NOMO-1 treated with dmso at 0.1 percent for 144 hours (cell line): ENCODE data around the gene FPR3.
"Not testable (repeated sequence)": the region's sequence is repeated elsewhere in the genome, so short reads cannot be mapped to it uniquely, and the experiment has no call there.

Source experiments
- DNase-seq: peaks from one replicate; lab custom pipeline; 2025; ENCODE audit not compliant: unreplicated experiment; lab: John Stamatoyannopoulos, UW

FPR3 gene

GRCh38 chr19:51794885-51795490 lies at the start of gene FPR3:
Gene FPR3, plus strand, starts transcription at chr19:51795157. Its CDS starts 28,592 bp downstream, at chr19:51823749.
- DNase-seq = no peak

- no peak for DNase-seq
Measured at GRCh38 chr19:51746731-51747130, 48.2 kb upstream of the FPR3 start.

GRCh38 chr19:51749979-51750378 lies 45.0 kb upstream of the FPR3 start:
- no peak for DNase-seq

GRCh38 chr19:51750400-51751094 lies 44.4 kb upstream of the FPR3 start:
- no peak for DNase-seq

- peak; percentile 93 for DNase-seq
Measured at GRCh38 chr19:51751655-51752054, 43.3 kb upstream of the FPR3 start, which contains the start of gene FPR1. Gene FPR1, minus strand, starts transcription at chr19:51751878. Its CDS starts 4,884 bp downstream, at chr19:51746994.

- peak; percentile 45 for DNase-seq
Measured at GRCh38 chr19:51754109-51754508, 40.8 kb upstream of the FPR3 start.

- DNase-seq = no peak
Measured at GRCh38 chr19:51754770-51755169, 40.2 kb upstream of the FPR3 start.

- no peak for DNase-seq
Measured at GRCh38 chr19:51755571-51755970, 39.4 kb upstream of the FPR3 start.

GRCh38 chr19:51760697-51761356 lies 34.1 kb upstream of the FPR3 start, which contains the start of gene FPR2:
Gene FPR2, plus strand, starts transcription at chr19:51761180. Its CDS starts 7,479 bp downstream, at chr19:51768659.
- peak; percentile 47 for DNase-seq

- DNase-seq = no peak
Measured at GRCh38 chr19:51761696-51762095, 33.3 kb upstream of the FPR3 start.

- DNase-seq = peak; percentile 56
Measured at GRCh38 chr19:51765086-51765485, 29.9 kb upstream of the FPR3 start.

GRCh38 chr19:51766461-51766860 lies 28.5 kb upstream of the FPR3 start:
- no peak for DNase-seq

- DNase-seq = peak; percentile 76
Measured at GRCh38 chr19:51771376-51772130, 23.4 kb upstream of the FPR3 start.

- DNase-seq = no peak
Measured at GRCh38 chr19:51772977-51773376, 22.0 kb upstream of the FPR3 start.

GRCh38 chr19:51776561-51776960 lies 18.4 kb upstream of the FPR3 start:
- DNase-seq = not testable (repeated sequence)

GRCh38 chr19:51777570-51778462 lies 17.1 kb upstream of the FPR3 start:
- DNase-seq = peak; percentile 45

- no peak for DNase-seq
Measured at GRCh38 chr19:51779181-51779580, 15.8 kb upstream of the FPR3 start.

- DNase-seq = no peak
Measured at GRCh38 chr19:51779703-51780102, 15.3 kb upstream of the FPR3 start.

GRCh38 chr19:51780270-51780669 lies 14.7 kb upstream of the FPR3 start:
- DNase-seq = peak; percentile 5

GRCh38 chr19:51781999-51782398 lies 13.0 kb upstream of the FPR3 start:
- DNase-seq = no peak
